HG03135 (cell line): ENCODE data around the gene SPTBN2.
"Not testable (repeated sequence)": the region's sequence is repeated elsewhere in the genome, so short reads cannot be mapped to it uniquely, and the experiment has no call there.

Source experiments
- ATAC-seq: cut with Tn5 transposase; IDR thresholded peaks from one replicate; pipeline ENCODE4 v1.9.1; 2021; ENCODE audit warnings: mild to moderate bottlenecking, moderate library complexity; ENCODE audit not compliant: unreplicated experiment

Gene SPTBN2

DNA sequence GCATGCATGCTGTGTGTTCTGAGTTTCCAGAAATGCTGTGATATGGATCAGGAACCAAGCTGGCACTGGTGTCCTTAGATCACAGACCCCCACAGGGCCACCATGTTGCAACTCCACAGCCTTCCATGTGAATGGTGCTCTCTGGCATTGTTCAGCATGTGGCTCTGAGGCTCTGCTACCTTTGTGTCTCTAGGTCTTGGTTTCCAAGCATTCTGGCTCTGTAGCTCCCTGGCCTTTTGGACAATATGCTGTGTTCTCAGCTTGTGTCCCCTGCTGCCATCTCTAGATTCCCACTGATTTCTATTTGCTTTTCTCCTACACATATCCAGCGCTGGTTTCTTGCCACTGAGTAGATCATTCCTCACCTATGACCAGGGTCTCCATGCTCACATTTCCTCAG is 3.9 kb downstream of the SPTBN2 start:
- ATAC-seq = no peak

GRCh38 chr11:66724167-66724566 is 4.8 kb downstream of the SPTBN2 start:
- ATAC-seq = not testable (repeated sequence)

DNA sequence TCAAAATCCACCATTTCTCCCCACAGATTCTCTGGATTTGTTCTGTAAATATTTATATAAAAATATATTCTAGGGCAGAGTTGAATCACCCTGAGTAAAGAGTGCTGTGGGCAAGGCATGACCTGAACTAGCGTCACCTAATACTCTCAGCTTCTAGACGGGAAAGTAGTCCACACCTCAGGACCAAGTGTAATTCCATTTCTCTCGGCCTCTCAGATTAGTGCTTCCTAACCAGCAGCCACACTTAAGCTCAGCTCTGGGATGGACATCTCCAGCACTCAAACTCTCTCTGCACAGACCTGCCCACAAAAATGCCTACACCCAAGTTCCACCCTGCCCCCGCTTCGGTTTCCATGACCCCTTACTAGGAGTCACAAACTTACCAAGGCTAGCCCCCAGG is 5.3 kb downstream of the SPTBN2 start:
- ATAC-seq = no peak

DNA sequence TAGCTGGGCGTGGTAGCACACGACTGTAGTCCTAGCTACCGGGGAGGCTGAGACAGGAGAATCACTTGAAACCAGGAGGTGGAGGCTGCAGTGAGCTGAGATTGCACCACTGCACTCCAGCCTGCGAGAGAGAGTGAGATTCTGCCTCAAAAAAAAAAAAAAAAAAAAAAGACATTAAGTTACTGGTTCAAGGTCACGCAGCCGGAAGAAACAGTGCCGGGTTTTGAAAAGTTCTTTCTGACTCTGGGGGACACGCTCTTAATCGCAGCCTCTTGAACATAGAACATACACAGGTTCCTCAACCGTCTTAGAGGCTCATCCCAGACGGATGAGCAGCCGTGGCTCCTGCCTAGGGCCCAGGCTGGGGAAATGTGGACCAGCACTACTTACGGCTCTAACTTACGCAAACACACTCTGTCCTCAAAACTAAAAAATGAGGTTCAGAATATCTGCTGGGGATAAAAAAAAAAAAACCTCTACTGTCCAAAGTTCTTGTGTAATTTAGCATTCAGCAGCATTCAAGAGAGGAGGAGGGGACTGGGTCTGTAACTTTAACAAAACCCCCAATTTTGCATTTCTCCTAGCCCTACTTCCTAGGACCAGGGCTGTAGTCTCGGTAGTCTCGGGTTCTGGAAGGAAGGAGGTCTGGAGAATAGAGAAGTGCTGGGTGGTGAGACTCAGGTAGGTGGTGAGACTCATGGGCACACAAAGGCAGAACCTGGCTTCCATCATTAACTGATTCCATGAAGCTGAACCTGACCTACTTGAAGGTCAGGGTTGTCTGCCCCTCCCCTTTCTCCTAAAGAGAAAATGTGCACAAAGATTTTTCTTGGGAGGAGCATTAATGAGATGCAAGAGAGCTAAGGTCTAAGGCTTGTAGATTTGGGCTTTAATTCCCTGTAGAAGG is 6.0 kb downstream of the SPTBN2 start:
- no peak for ATAC-seq

DNA sequence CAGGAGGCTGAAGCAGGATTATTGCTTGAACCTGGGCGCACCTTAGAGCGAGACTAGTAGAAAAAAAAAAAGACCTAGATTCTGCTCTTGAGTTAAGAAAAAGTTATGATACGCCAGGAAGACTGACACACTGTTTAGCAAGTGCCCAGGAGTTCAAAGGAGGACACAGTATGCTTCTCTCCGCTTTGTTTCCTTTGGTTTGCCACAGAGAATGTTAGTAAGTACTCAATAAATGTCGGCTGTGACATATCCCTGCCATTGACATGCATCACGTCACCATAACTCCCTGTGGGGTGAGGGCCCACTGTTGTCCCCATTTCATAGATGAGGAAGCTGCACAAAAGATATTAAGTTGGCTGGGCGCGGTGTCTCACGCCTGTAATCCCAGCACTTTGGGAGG is 7.1 kb downstream of the SPTBN2 start:
- ATAC-seq = no peak

- no peak for ATAC-seq
These were observed 8.0 kb downstream of the SPTBN2 start for GRCh38 chr11:66720899-66721470.

DNA sequence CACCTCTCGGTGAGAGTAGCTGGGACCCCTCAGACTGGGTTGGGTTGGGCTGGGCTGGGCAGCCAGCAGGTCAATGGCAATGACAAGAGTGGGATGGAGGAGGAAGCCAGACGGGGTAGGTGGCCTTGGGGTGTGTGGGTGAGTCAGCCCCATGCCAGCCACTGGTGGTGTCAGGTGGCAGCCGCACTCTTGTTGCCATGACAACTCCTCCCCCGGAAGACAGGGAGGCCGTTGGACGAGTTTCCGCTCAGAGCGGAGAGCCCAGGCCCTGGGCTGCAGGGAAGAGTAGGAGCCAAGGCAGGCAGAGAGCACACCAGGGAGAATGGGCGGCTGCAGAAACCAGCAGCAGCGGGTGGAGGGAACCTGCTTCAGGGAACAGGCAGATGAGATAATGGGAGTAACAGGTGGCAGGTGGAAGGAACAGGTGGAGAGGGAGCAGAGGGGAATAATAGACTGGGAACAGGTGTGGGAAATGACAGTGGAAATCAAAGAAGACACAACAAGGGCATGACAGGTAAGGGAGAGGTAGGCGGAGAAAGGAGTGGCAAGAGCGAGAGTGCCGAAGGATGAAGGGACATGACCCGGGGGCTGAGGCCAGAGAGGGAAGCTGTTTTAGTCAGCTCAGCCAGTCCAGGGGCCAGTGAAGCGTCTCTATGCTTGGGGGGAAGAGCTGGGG is 8.7 kb downstream of the SPTBN2 start:
- ATAC-seq = no peak

DNA sequence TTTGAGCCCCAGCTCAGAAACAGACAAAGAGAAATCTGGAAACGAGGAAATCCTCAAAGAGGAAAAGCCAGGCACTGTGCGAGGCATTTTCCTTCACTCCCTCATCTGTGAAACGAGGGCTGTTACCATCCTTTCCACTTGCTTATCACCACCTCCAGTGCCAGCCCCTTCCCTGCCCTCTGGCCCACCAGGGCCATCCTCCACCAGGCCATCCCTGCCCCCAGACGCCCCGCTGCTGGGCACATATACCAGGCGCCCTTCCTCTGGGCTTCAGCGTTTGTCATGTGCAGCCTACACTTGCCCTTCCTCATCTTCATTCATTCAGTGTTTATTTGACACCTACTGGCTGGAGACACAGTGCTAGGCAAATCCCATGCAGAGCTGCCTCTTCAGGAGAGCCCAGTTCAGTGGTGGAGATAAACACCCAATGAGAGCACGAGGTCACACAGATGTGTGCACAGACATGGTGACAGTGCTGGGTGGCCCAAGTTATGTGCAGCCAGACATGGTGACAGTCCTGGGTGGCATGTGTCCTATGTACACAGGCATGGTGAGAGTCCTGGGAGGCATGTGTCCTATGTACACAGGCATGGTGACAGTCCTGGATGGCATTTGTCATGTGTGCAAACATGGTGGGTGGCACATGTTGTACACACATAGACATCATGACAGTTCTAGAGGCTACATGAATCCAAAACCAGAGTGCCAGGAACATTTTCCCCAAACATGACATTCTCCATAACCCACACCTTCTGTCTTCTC is 9.7 kb downstream of the SPTBN2 start:
- no peak for ATAC-seq

GRCh38 chr11:66718320-66718971 is 10.6 kb downstream of the SPTBN2 start:
- ATAC-seq = no peak

- no peak for ATAC-seq
These were observed 11.1 kb downstream of the SPTBN2 start for GRCh38 chr11:66717925-66718319.

GRCh38 chr11:66716996-66717395 is 12.0 kb downstream of the SPTBN2 start:
- no peak for ATAC-seq

- no peak for ATAC-seq
These were observed 13.5 kb downstream of the SPTBN2 start for GRCh38 chr11:66715346-66716085.

DNA sequence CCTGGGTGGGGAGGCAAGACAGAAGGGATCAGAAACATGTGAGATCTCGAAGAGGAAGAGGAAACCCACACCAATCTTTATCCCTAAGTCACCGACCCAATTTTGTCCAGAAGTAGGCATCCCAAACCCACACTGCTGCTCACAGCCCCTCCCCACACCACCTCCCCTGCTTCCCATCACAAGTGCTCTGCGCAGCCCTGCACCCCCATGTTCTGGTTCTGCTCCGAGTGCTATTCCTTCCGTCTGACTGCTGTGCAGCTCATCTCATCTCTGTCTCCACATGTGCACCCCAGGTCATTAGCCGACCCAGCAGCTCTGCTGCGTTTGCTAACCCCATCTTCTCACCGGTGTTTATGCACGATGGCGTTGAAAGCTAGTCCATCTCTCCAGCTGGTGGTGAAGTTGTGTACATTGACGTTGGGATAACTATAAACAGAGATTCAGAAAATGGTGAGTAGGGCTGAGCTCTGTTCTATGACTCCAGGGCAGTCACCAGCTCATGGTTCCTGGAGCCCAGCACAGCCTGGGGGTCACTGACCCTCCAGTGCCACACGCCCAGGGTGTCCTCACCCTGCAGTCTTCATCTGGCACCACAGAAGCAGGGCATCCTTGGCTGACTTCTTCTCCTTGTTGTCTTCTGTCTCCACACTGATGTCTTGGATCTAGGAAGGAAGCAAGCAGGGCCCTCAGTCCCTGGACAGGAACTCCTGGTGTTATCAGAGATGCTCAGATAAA is 15.1 kb downstream of the SPTBN2 start:
- ATAC-seq = no peak

DNA sequence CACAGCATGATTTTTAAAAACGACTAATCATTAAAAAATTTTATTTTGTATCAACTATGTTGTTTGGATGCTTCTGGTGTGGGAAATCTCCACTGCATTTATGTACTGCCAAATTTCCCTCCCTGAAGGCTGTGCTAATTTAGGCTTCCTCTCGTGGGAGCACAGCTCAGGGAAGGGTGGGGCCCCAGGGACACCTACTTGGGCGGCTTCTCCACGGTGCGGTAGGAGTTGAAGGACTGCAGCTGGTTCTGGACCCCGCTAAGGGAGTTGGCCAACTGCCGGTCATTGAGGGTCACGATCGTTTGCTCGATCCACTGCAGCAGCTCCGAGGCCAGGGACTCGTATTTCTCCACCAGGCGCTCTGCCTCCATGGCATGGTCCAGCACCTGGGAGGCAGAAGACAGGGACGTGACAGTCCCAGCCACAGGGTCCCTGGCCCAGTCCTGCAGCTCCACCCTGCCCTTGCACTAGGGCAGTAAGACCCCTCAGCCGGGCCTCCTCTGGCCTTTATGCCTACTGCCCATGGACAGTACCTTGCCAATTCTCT is 18.6 kb downstream of the SPTBN2 start:
- no peak for ATAC-seq

- ATAC-seq = no peak
These were observed 20.3 kb downstream of the SPTBN2 start for GRCh38 chr11:66708701-66709100.

DNA sequence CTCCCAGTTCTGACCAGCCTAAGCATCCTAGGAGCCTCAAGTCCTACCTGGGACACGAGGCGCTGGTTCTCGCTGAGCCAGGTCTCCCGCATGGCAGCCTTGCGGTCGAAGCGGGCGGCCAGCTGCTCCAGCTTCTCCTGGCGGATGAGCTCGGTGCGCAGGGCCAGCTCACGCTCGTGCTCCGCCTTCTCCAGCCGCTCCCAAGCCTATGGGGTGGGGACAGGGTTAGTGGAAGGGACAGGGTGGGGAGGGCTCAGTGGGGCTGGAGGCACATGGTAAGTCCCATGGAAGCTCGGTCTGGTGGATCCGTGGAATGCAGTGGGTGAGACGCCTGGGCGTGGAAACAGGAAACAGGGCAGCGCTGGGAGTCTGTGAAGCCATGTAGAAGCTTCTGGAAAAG is 20.9 kb downstream of the SPTBN2 start:
- no peak for ATAC-seq

- ATAC-seq = no peak
These were observed 21.5 kb downstream of the SPTBN2 start for GRCh38 chr11:66707486-66707885.

DNA sequence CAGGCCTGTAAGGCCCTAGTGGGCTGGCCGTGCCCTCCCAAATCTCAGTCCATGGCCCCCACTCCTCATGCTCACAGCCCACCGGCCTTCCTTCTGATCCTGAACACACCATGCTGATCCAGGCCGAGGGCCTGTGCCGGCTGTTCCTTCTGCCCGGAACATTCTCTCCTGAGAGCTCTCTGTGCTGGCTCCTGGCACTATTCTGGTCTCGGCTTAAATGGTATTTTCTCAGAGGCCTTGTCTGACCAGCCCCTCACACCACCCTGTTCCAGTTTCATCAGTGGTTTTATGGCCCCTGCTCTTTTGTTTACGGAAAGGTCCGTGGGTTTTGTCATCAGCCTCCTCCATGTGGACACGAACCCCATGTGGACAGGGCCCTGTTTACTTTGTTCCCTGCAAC is 22.0 kb downstream of the SPTBN2 start:
- no peak for ATAC-seq
